HepG2 (cell line): ENCODE measurements around the gene MAPK14. TPM values are rescaled to one million over a fixed set of nuclear protein-coding genes. Genes with fewer than 3 reads are reported as not detected.

Experiments
- BCL6 ChIP-seq: IDR thresholded peaks from 2 replicates; pipeline ENCODE4 v1.6.1; 2016; ENCODE audit warnings: missing genetic modification reagents, missing compliant biosample characterization
- CREB3 ChIP-seq: sonication (generic); formaldehyde crosslinking; IDR thresholded peaks from 2 replicates; pipeline ENCODE4 v1.5.0; 2020; ENCODE audit warnings: missing genetic modification reagents
- DNMT1 ChIP-seq: sonication (generic); formaldehyde crosslinking; IDR thresholded peaks from 2 replicates; pipeline ENCODE4 v1.5.1; 2020; ENCODE audit warnings: mild to moderate bottlenecking, missing genetic modification reagents
- FOXP4 ChIP-seq: sonication (generic); formaldehyde crosslinking; IDR thresholded peaks from 2 replicates; pipeline ENCODE4 v1.4.0; 2020; ENCODE audit warnings: missing genetic modification reagents
- HNRNPUL1 ChIP-seq: fragments of 200-400 bp; formaldehyde crosslinking; IDR thresholded peaks from 2 replicates; pipeline ENCODE4 v1.6.1; 2017; ENCODE audit warnings: low read depth, mild to moderate bottlenecking, low read length, moderate library complexity
- HOXA9 ChIP-seq: sonication (generic); formaldehyde crosslinking; IDR thresholded peaks from 2 replicates; pipeline ENCODE4 v1.8.1; 2022; ENCODE audit warnings: missing genetic modification reagents, mild to moderate bottlenecking, moderate library complexity, borderline replicate concordance
- MIXL1 ChIP-seq: IDR thresholded peaks from 2 replicates; pipeline ENCODE4 v1.6.1; 2016
- MLLT10 ChIP-seq: sonication (generic); formaldehyde crosslinking; IDR thresholded peaks from 2 replicates; pipeline ENCODE4 v1.4.0; 2020; ENCODE audit warnings: missing genetic modification reagents
- NCOA5 ChIP-seq: sonication (generic); formaldehyde crosslinking; IDR thresholded peaks from 2 replicates; pipeline ENCODE4 v1.4.0; 2020; ENCODE audit warnings: missing genetic modification reagents
- NR2F6 ChIP-seq, 2 experiments: IDR thresholded peaks; 2 replicates each; pipeline ENCODE4 v1.6.1; 2016; ENCODE audit warnings: antibody characterized with exemption in 1 of 2, mild to moderate bottlenecking in 1 of 2
- ONECUT2 ChIP-seq: sonication (generic); formaldehyde crosslinking; IDR thresholded peaks from 2 replicates; pipeline ENCODE4 v1.4.0; 2020; ENCODE audit warnings: missing genetic modification reagents
- PLRG1 ChIP-seq: fragments of 450-650 bp; conservative IDR thresholded peaks from 2 replicates; pipeline ENCODE4 v1.6.1; 2016
- POLR2A ChIP-seq, 2 experiments: IDR thresholded peaks; 2 replicates each; pipeline ENCODE4 v1.6.1; 2011; ENCODE audit warnings: low read depth in 2 of 2, low read length in 2 of 2, mild to moderate bottlenecking in 1 of 2, moderate library complexity in 1 of 2; ENCODE audit not compliant: insufficient read depth in 1 of 2
- SALL1 ChIP-seq: sonication (generic); formaldehyde crosslinking; IDR thresholded peaks from 2 replicates; pipeline ENCODE4 v1.8.0; 2022; ENCODE audit warnings: mild to moderate bottlenecking, missing genetic modification reagents
- TARDBP ChIP-seq: sonication (generic); formaldehyde crosslinking; IDR thresholded peaks from 2 replicates; pipeline ENCODE4 v1.8.0; 2022; ENCODE audit warnings: mild to moderate bottlenecking, missing genetic modification reagents
- THAP11 ChIP-seq: IDR thresholded peaks from 2 replicates; pipeline ENCODE4 v1.6.1; 2016; ENCODE audit warnings: missing biosample characterization, missing genetic modification reagents
- ZNF101 ChIP-seq: sonication (generic); formaldehyde crosslinking; IDR thresholded peaks from 2 replicates; pipeline ENCODE4 v1.4.0; 2020; ENCODE audit warnings: mild to moderate bottlenecking, low read depth, missing genetic modification reagents, borderline replicate concordance
- ZNF326 ChIP-seq: sonication (generic); formaldehyde crosslinking; IDR thresholded peaks from 2 replicates; pipeline ENCODE4 v1.4.0; 2020; ENCODE audit warnings: missing genetic modification reagents, borderline replicate concordance
- ZNF33A ChIP-seq: sonication (generic); formaldehyde crosslinking; IDR thresholded peaks from 2 replicates; pipeline ENCODE4 v1.5.1; 2020; ENCODE audit warnings: missing genetic modification reagents, mild to moderate bottlenecking, moderate library complexity, borderline replicate concordance
- ZNF383 ChIP-seq: sonication (generic); formaldehyde crosslinking; IDR thresholded peaks from 2 replicates; pipeline ENCODE4 v1.4.0; 2020; ENCODE audit warnings: missing genetic modification reagents, mild to moderate bottlenecking, borderline replicate concordance
- ZNF501 ChIP-seq: sonication (generic); formaldehyde crosslinking; IDR thresholded peaks from 2 replicates; pipeline ENCODE4 v1.5.1; 2020; ENCODE audit warnings: mild to moderate bottlenecking, moderate library complexity, missing genetic modification reagents
- ZNF543 ChIP-seq: sonication (generic); formaldehyde crosslinking; IDR thresholded peaks from 2 replicates; pipeline ENCODE4 v1.4.0; 2020; ENCODE audit warnings: mild to moderate bottlenecking, missing genetic modification reagents
- ZNF607 ChIP-seq: sonication (generic); formaldehyde crosslinking; IDR thresholded peaks from 2 replicates; pipeline ENCODE4 v1.5.1; 2020; ENCODE audit warnings: missing genetic modification reagents, mild to moderate bottlenecking, borderline replicate concordance
- ZNF687 ChIP-seq: sonication (generic); formaldehyde crosslinking; IDR thresholded peaks from 2 replicates; pipeline ENCODE4 v1.5.1; 2020; ENCODE audit warnings: mild to moderate bottlenecking, missing genetic modification reagents, moderate library complexity
- ZNF792 ChIP-seq: IDR thresholded peaks from 2 replicates; pipeline ENCODE4 v1.6.1; 2016
- polyA plus RNA-seq, 8 experiments: library from polyadenylated mRNA; depleted of rRNA in 3 of 8; stranded (reverse) in 7 of 8; unstranded in 1 of 8; fragments of >200 nt; fragmentation: Illumina TruSeq in 4 of 8; extraction: Trizol in 4 of 8; gene quantifications; 2 replicates each; pipeline versions ENCODE4 v1.2.1 to v1.2.3, GENCODE V29; 2011 to 2016; ENCODE audit warnings: low read depth in 4 of 8, missing spikeins in 1 of 8, mixed read lengths in 1 of 8; ENCODE audit not compliant: insufficient read depth in 1 of 8
- total RNA-seq, 5 experiments: library from RNA; depleted of rRNA; stranded (reverse); fragments of >200 nt; fragmentation: Illumina TruSeq; extraction: Trizol; gene quantifications; 2 replicates each; pipeline ENCODE4 v1.2.3, GENCODE V29; 2016; ENCODE audit warnings: low read depth in 1 of 5

The MAPK14 gene
- total and polyA plus RNA-seq, 2 of the 13 experiments (the other 11 are each of a cell fraction or from before 2014, with no cell fraction given) = 66.3 to 67.3 TPM

- TF ChIP-seq NR2F6 (IDR thresholded peaks at IDR 0.05) = no peak
- TF ChIP-seq NR2F6 (CRISPR knock-in tag; IDR thresholded peaks at IDR 0.05) = 0 out of 2 replicates have a peak, but pooled peaks have one; percentile 26
- TF ChIP-seq ZNF326 (CRISPR knock-in tag) = no peak
- no peak for TF ChIP-seq PLRG1
- TF ChIP-seq HOXA9 = no peak; the same call in 1 of the 2 replicates
- no peak for TF ChIP-seq POLR2A (IDR thresholded peaks at IDR 0.05; ENCODE audit: insufficient read depth in 1 of 2, low read depth in 2 of 2, low read length in 2 of 2)
- no peak for TF ChIP-seq MLLT10 (CRISPR knock-in tag)
- peak; percentile 54; the same call in 1 of the 2 replicates for TF ChIP-seq ZNF101
- peak; percentile 93; the same call in 1 of the 2 replicates for TF ChIP-seq ZNF383 (CRISPR knock-in tag)
- no peak for TF ChIP-seq CREB3 (CRISPR knock-in tag)
- no peak for TF ChIP-seq ZNF607 (CRISPR knock-in tag)
- 0 out of 2 replicates have a peak, but pooled peaks have one; percentile 16 for TF ChIP-seq MIXL1 (CRISPR knock-in tag)
- TF ChIP-seq ZNF543 (CRISPR knock-in tag) = no peak
- no peak for TF ChIP-seq ONECUT2 (CRISPR knock-in tag)
- TF ChIP-seq DNMT1 = 0 out of 2 replicates have a peak, but pooled peaks have one; percentile 62
- no peak for TF ChIP-seq ZNF33A
- no peak for TF ChIP-seq FOXP4
- TF ChIP-seq TARDBP (CRISPR knock-in tag) = 0 out of 2 replicates have a peak, but pooled peaks have one; percentile 38
- no peak for TF ChIP-seq ZNF501
- no peak for TF ChIP-seq HNRNPUL1
- no peak for TF ChIP-seq ZNF792 (CRISPR knock-in tag)
- TF ChIP-seq BCL6 (CRISPR knock-in tag) = no peak
- peak; percentile 27; the same call in 1 of the 2 replicates for TF ChIP-seq SALL1 (CRISPR knock-in tag)
- TF ChIP-seq THAP11 = 0 out of 2 replicates have a peak, but pooled peaks have one; percentile 13
- TF ChIP-seq ZNF687 (CRISPR knock-in tag) = peak; percentile 60
- no peak for TF ChIP-seq NCOA5 (CRISPR knock-in tag)
Measured at GRCh38 chr6:36123270-36124139, 95.9 kb downstream of the MAPK14 start (continued).
